ENCODE data around the gene TSPYL4.
"Not testable (repeated sequence)": the region's sequence is repeated elsewhere in the genome, so short reads cannot be mapped to it uniquely, and the experiment has no call there.

Gene TSPYL4

DNA sequence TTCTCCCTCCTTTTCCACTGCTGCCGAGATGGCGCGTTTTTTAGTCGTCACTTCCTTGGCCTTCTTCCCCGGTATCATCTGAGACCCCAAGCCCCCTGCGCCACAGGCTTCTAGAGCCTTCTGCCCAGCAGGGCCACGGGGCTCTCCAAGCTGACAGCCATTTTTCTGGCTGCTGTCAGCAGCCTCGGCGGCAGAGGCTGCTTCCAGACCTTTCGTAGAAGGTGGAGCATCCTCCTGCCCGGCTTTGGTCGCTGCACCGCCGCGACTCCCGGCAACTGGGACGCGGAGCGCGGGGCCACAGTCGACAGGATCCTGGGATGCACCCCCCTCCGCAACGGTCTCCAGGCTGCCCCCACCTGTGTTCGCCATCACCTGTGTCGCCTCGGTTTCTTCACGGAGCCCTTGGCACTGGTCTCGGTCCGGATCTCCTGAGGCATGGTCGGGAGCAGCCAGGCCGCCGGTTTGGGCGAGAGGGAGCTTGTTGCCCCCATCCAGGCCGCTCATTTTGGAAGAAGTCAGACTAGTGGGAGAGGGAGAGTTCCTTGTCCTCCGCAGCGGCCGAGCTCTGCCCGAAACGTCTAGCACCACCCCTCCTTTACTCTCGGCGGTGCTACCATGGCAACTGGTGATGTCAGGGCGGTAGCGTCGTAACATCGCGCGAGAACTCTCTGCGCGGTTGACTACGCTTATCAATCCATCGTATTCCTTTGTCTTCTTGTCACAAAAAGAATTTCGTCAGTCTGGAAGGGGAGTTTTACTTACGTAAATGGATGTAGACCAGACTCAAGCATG is at the start of gene TSPYL4:
Gene TSPYL4 (minus strand): TSS at position 571 of the 792 bp plus-strand sequence. CDS start 67 bp downstream, at position 504.
- Histone ChIP-seq H3K9me3 (ENCODE audit: control insufficient read depth, insufficient read depth, low read length) (no peaks in the 10 kb centered on the region), H3K4me1 (ENCODE audit: insufficient read depth, low read length) (peaks cover 25% of the 10 kb centered on the region), H3K36me3 (ENCODE audit: insufficient read depth, low read length) (no peaks in the 10 kb centered on the region), H3K9ac (ENCODE audit: low read depth, low read length) (peak within 1 kb of the TSS; percentile 68)

DNA sequence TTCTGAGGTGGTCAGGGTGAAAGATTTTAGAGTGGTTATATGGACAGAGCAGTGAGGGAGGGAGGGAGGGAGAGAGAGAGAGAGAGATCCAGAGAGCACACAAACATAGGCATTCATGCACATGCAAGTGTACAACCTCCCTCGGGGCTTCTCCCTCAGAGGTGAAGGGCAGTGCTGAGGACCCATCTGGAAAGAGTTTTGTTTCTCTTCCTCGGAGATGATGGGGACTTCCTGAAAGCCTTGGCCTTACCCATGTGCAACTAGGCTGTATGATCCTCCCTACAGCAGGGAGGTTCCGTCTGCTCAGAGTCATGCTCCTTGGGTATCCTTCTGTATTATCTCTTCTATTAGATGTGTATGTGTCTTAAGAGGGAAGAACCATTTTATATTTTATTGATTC is 47.2 kb upstream of the TSPYL4 start:
- Histone ChIP-seq H3K4me1 (ENCODE audit: insufficient read depth, low read length) (no peaks in the 10 kb centered on the region), H3K9me3 (ENCODE audit: control insufficient read depth, insufficient read depth, low read length) (peaks cover 10% of the 10 kb centered on the region), H3K36me3 (ENCODE audit: insufficient read depth, low read length) (no peaks in the 10 kb centered on the region), H3K9ac (ENCODE audit: low read depth, low read length) (no peak overlapping the region)

DNA sequence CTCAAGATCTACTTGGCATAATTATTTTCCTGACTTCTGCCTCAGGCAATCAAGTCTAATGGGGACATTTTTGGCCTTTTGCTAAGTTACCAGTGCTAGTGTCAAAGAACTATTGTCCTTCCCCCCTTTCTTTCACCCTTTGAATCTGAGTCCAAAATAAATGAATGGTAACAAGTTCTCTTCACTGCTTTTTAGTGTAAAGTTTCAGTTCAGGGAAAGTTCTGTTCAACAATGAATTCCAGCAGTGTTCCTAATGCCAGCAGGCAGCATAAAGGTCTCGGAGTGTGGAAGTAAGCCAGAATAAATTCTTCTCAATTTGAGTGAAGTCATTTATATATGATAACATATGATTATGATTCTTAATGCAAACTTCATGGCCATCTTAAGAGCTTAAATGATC is 46.7 kb upstream of the TSPYL4 start:
- Histone ChIP-seq H3K4me1 (ENCODE audit: insufficient read depth, low read length) (no peaks in the 10 kb centered on the region), H3K9ac (ENCODE audit: low read depth, low read length) (no peak overlapping the region), H3K9me3 (ENCODE audit: control insufficient read depth, insufficient read depth, low read length) (peaks cover 10% of the 10 kb centered on the region), H3K36me3 (ENCODE audit: insufficient read depth, low read length) (no peaks in the 10 kb centered on the region)

- Histone ChIP-seq H3K9ac (ENCODE audit: low read depth, low read length) (no peak overlapping the region), H3K4me1 (ENCODE audit: insufficient read depth, low read length) (no peaks in the 10 kb centered on the region), H3K9me3 (ENCODE audit: control insufficient read depth, insufficient read depth, low read length) (peaks cover 10% of the 10 kb centered on the region), H3K36me3 (ENCODE audit: insufficient read depth, low read length) (no peaks in the 10 kb centered on the region)
Measured at GRCh38 chr6:116298973-116299372, 45.1 kb upstream of the TSPYL4 start.

GRCh38 chr6:116298273-116298672 is 44.4 kb upstream of the TSPYL4 start:
- Histone ChIP-seq H3K9me3 (ENCODE audit: control insufficient read depth, insufficient read depth, low read length) (peaks cover 10% of the 10 kb centered on the region), H3K9ac (ENCODE audit: low read depth, low read length) (no peak overlapping the region), H3K4me1 (ENCODE audit: insufficient read depth, low read length) (no peaks in the 10 kb centered on the region), H3K36me3 (ENCODE audit: insufficient read depth, low read length) (no peaks in the 10 kb centered on the region)

GRCh38 chr6:116292553-116292952 is 38.7 kb upstream of the TSPYL4 start:
- no peaks in the 10 kb centered on the region for H3K9me3 ChIP-seq (ENCODE audit: control insufficient read depth, insufficient read depth, low read length)
- no peaks in the 10 kb centered on the region for H3K36me3 ChIP-seq (ENCODE audit: insufficient read depth, low read length)
- no peaks in the 10 kb centered on the region for H3K4me1 ChIP-seq (ENCODE audit: insufficient read depth, low read length)
- H3K9ac ChIP-seq (ENCODE audit: low read depth, low read length), result no peak overlapping the region

- H3K9me3 ChIP-seq (ENCODE audit: control insufficient read depth, insufficient read depth, low read length), result no peaks in the 10 kb centered on the region
- H3K4me1 ChIP-seq (ENCODE audit: insufficient read depth, low read length), result no peaks in the 10 kb centered on the region
- no peak overlapping the region for H3K9ac ChIP-seq (ENCODE audit: low read depth, low read length)
- H3K36me3 ChIP-seq (ENCODE audit: insufficient read depth, low read length), result no peaks in the 10 kb centered on the region
Measured at GRCh38 chr6:116291701-116292396, 38.0 kb upstream of the TSPYL4 start.

- no peak overlapping the region for H3K9ac ChIP-seq (ENCODE audit: low read depth, low read length)
- no peaks in the 10 kb centered on the region for H3K9me3 ChIP-seq (ENCODE audit: control insufficient read depth, insufficient read depth, low read length)
Measured at GRCh38 chr6:116290799-116291198, 36.9 kb upstream of the TSPYL4 start.

GRCh38 chr6:116289876-116290275 is 36.0 kb upstream of the TSPYL4 start:
- Histone ChIP-seq H3K9me3 (ENCODE audit: control insufficient read depth, insufficient read depth, low read length) (no peaks in the 10 kb centered on the region), H3K36me3 (ENCODE audit: insufficient read depth, low read length) (no peaks in the 10 kb centered on the region), H3K4me1 (ENCODE audit: insufficient read depth, low read length) (no peaks in the 10 kb centered on the region), H3K9ac (ENCODE audit: low read depth, low read length) (no peak overlapping the region)

More at GRCh38 chr6:116290799-116291198, 36.9 kb upstream of the TSPYL4 start:
- no peaks in the 10 kb centered on the region for H3K4me1 ChIP-seq (ENCODE audit: insufficient read depth, low read length)
- H3K36me3 ChIP-seq (ENCODE audit: insufficient read depth, low read length), result no peaks in the 10 kb centered on the region

DNA sequence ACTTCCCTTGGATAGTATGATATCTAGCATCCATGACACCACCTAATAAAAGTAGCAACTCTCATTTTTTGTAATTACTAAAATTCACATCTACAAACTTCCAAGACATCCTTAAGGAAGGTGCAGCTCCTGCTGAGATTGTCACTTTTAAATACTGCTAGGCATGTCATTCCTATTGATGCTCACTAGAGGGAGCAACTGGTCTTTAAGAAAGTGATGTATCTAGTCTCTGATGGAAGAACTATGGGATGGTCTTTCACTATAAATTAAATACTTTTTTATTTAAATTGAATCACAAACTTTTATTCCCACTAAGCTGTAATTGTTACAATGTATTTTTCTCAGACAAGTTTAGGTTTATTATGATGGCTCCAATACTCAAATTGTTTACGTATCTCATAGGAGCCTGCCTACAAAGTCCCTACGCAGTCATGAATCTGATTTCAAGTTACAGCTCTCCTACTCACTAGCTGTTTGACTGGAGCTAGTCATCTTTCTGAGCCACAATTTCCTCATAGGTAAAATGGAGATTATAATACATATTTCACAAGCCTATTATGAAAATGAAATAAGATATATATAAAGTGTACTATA is 33.9 kb upstream of the TSPYL4 start:
- Histone ChIP-seq H3K36me3 (ENCODE audit: insufficient read depth, low read length) (no peaks in the 10 kb centered on the region), H3K9ac (ENCODE audit: low read depth, low read length) (no peak overlapping the region), H3K9me3 (ENCODE audit: control insufficient read depth, insufficient read depth, low read length) (no peaks in the 10 kb centered on the region), H3K4me1 (ENCODE audit: insufficient read depth, low read length) (no peaks in the 10 kb centered on the region)

GRCh38 chr6:116286773-116287358 is 33.0 kb upstream of the TSPYL4 start:
- Histone ChIP-seq H3K4me1 (ENCODE audit: insufficient read depth, low read length) (no peaks in the 10 kb centered on the region), H3K9me3 (ENCODE audit: control insufficient read depth, insufficient read depth, low read length) (no peaks in the 10 kb centered on the region), H3K9ac (ENCODE audit: low read depth, low read length) (no peak overlapping the region), H3K36me3 (ENCODE audit: insufficient read depth, low read length) (no peaks in the 10 kb centered on the region)

DNA sequence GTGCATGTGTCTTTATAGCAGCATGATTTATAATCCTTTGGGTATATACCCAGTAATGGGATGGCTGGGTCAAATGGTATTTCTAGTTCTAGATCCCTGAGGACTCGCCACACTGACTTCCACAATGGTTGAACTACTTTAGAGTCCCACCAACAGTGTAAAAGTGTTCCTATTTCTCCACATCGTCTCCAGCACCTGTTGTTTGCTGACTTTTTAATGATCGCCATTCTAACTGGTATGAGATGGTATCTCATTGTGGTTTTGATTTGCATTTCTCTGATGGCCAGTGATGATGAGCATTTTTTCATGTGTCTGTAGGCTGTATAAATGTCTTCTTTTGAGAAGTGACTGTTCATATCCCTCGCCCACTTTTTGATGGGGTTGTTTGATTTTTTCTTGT is 31.1 kb upstream of the TSPYL4 start:
- H3K9me3 ChIP-seq (ENCODE audit: control insufficient read depth, insufficient read depth, low read length); H3K36me3 ChIP-seq (ENCODE audit: insufficient read depth, low read length); H3K9ac ChIP-seq (ENCODE audit: low read depth, low read length); H3K4me1 ChIP-seq (ENCODE audit: insufficient read depth, low read length): not testable (repeated sequence)

DNA sequence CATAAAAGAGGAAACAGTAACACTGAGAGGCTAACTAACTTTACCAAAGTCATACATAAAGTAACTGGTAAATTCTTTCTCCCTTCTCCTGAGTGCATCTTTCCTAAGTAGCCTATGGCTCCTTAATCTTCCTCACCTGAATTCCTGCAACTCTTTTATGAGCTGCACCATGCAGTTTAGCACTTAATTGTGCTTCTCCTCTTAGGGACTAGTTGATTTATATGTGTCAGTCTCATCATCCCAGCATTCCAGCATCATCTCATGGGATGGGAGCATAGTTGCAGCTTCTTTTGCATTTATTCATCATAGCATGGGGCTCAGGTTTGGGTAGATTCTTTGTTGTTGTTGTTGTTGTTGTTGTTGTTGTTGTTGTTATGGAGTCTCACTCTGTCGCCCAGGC is 29.3 kb upstream of the TSPYL4 start:
- Histone ChIP-seq H3K36me3 (ENCODE audit: insufficient read depth, low read length) (no peaks in the 10 kb centered on the region), H3K4me1 (ENCODE audit: insufficient read depth, low read length) (peaks cover 7% of the 10 kb centered on the region), H3K9ac (ENCODE audit: low read depth, low read length) (no peak overlapping the region), H3K9me3 (ENCODE audit: control insufficient read depth, insufficient read depth, low read length) (no peaks in the 10 kb centered on the region)

GRCh38 chr6:116282698-116283097 is 28.8 kb upstream of the TSPYL4 start:
- H3K36me3 ChIP-seq (ENCODE audit: insufficient read depth, low read length), result no peaks in the 10 kb centered on the region
- H3K9me3 ChIP-seq (ENCODE audit: control insufficient read depth, insufficient read depth, low read length), result no peaks in the 10 kb centered on the region
- H3K9ac ChIP-seq (ENCODE audit: low read depth, low read length), result no peak overlapping the region
- H3K4me1 ChIP-seq (ENCODE audit: insufficient read depth, low read length), result peaks cover 10% of the 10 kb centered on the region

All from ES-I3 (cell line).